H9 (cell line): ENCODE measurements around the gene ADAR. TPM values are rescaled to one million over a fixed set of nuclear protein-coding genes. Genes with fewer than 3 reads are reported as not detected.

Experiments used
- DNase-seq: peaks from one replicate; pipeline ENCODE4 v3.0.0-alpha.2; 2017
- H2AFZ ChIP-seq: one replicate; pipeline ENCODE4 v1.6.1; 2013; ENCODE audit warnings: mild to moderate bottlenecking, low read length, control low read depth, moderate library complexity
- H2AK5ac ChIP-seq: 2 replicates; pipeline ENCODE4 v1.6.1; 2013; ENCODE audit warnings: low read length, control low read depth, mixed read lengths; ENCODE audit not compliant: insufficient read length
- H2BK120ac ChIP-seq: one replicate; pipeline ENCODE4 v1.6.1; 2013; ENCODE audit warnings: low read depth, mild to moderate bottlenecking, low read length, control low read depth, inconsistent platforms; ENCODE audit not compliant: poor library complexity, severe bottlenecking
- H2BK12ac ChIP-seq: 2 replicates; pipeline ENCODE4 v1.6.1; 2013; ENCODE audit warnings: low read length, control low read depth, mixed read lengths, low read depth; ENCODE audit not compliant: insufficient read length
- H2BK15ac ChIP-seq: 2 replicates; pipeline ENCODE4 v1.6.1; 2013; ENCODE audit warnings: low read depth, low read length, control low read depth
- H2BK20ac ChIP-seq: one replicate; pipeline ENCODE4 v1.6.1; 2013; ENCODE audit warnings: low read depth, mild to moderate bottlenecking, low read length, control low read depth, inconsistent platforms; ENCODE audit not compliant: poor library complexity, severe bottlenecking
- H2BK5ac ChIP-seq: 2 replicates; pipeline ENCODE4 v1.6.1; 2013; ENCODE audit warnings: low read length, control low read depth, mixed read lengths; ENCODE audit not compliant: insufficient read length
- H3K14ac ChIP-seq: 2 replicates; pipeline ENCODE4 v1.6.1; 2013; ENCODE audit warnings: low read length, control low read depth; ENCODE audit not compliant: insufficient read depth
- H3K18ac ChIP-seq: 2 replicates; pipeline ENCODE4 v1.6.1; 2013; ENCODE audit warnings: low read depth, mild to moderate bottlenecking, mixed read lengths, low read length, control low read depth; ENCODE audit not compliant: insufficient read length
- H3K23ac ChIP-seq: 2 replicates; pipeline ENCODE4 v1.6.1; 2013; ENCODE audit warnings: low read length, control low read depth, mixed read lengths, low read depth; ENCODE audit not compliant: insufficient read length
- H3K23me2 ChIP-seq: 2 replicates; pipeline ENCODE4 v1.6.1; 2013; ENCODE audit warnings: low read depth, mild to moderate bottlenecking, mixed read lengths, low read length, control low read depth; ENCODE audit not compliant: insufficient read length, poor library complexity, severe bottlenecking
- H3K27ac ChIP-seq: 2 replicates; pipeline ENCODE4 v1.5.1; 2013; ENCODE audit warnings: low read length, control low read depth, mixed read lengths, low read depth; ENCODE audit not compliant: insufficient read length
- H3K27me3 ChIP-seq: 2 replicates; pipeline ENCODE4 v1.6.1; 2013; ENCODE audit warnings: low read length, control low read depth, inconsistent platforms; ENCODE audit not compliant: insufficient read depth
- H3K4ac ChIP-seq: 2 replicates; pipeline ENCODE4 v1.6.1; 2013; ENCODE audit warnings: low read depth, mild to moderate bottlenecking, control low read depth, inconsistent platforms, low read length, moderate library complexity
- H3K4me1 ChIP-seq: 2 replicates; pipeline ENCODE4 v1.6.1; 2013; ENCODE audit warnings: low read length, control low read depth, inconsistent platforms; ENCODE audit not compliant: insufficient read depth
- H3K4me2 ChIP-seq: 2 replicates; pipeline ENCODE4 v1.6.1; 2013; ENCODE audit warnings: low read length, control low read depth, mixed read lengths; ENCODE audit not compliant: insufficient read length, insufficient read depth
- H3K56ac ChIP-seq: 2 replicates; pipeline ENCODE4 v1.6.1; 2013; ENCODE audit warnings: low read depth, mild to moderate bottlenecking, mixed read lengths, low read length, control low read depth; ENCODE audit not compliant: insufficient read length
- H3K79me1 ChIP-seq: 2 replicates; pipeline ENCODE4 v1.6.1; 2013; ENCODE audit warnings: low read depth, mild to moderate bottlenecking, moderate library complexity, low read length, control low read depth, inconsistent platforms; ENCODE audit not compliant: insufficient read depth, poor library complexity, severe bottlenecking
- H3K79me2 ChIP-seq: 2 replicates; pipeline ENCODE4 v1.6.1; 2013; ENCODE audit warnings: low read length, control low read depth, inconsistent platforms; ENCODE audit not compliant: insufficient read depth
- H3K9ac ChIP-seq: 2 replicates; pipeline ENCODE4 v1.6.1; 2013; ENCODE audit warnings: low read length, control low read depth, mixed read lengths; ENCODE audit not compliant: insufficient read length; ENCODE audit errors: extremely low read depth
- H3K9me3 ChIP-seq: one replicate; pipeline ENCODE4 v1.6.1; 2013; ENCODE audit warnings: low read depth, low read length, inconsistent platforms; ENCODE audit not compliant: control insufficient read depth
- H3T11ph ChIP-seq: one replicate; pipeline ENCODE4 v1.6.1; 2013; ENCODE audit warnings: mild to moderate bottlenecking, low read length, control low read depth, inconsistent platforms
- H4K20me1 ChIP-seq: one replicate; pipeline ENCODE4 v1.6.1; 2013; ENCODE audit not compliant: control insufficient read depth, insufficient read length, insufficient read depth
- H4K5ac ChIP-seq: 2 replicates; pipeline ENCODE4 v1.6.1; 2013; ENCODE audit warnings: low read depth, mild to moderate bottlenecking, mixed read lengths, low read length, control low read depth; ENCODE audit not compliant: insufficient read length
- H4K8ac ChIP-seq: replicated peaks from 2 replicates; pipeline ENCODE4 v1.6.1; 2013; ENCODE audit warnings: low read length, control low read depth, mixed read lengths, low read depth; ENCODE audit not compliant: insufficient read length
- H4K91ac ChIP-seq: 2 replicates; pipeline ENCODE4 v1.6.1; 2013; ENCODE audit warnings: low read depth, mild to moderate bottlenecking, moderate library complexity, mixed read lengths, low read length, control low read depth; ENCODE audit not compliant: insufficient read length
- H3K27ac Mint-ChIP-seq, 3 experiments: 2 replicates in 2 of 3; 3 replicates in 1 of 3; pipeline ENCODE4 v1.8.0; 2020 to 2021; ENCODE audit warnings: mixed read lengths in 3 of 3, mild to moderate bottlenecking in 1 of 3, moderate library complexity in 1 of 3
- H3K27me3 Mint-ChIP-seq: 2 replicates; pipeline ENCODE4 v1.8.0; 2021; ENCODE audit warnings: low read depth, mild to moderate bottlenecking, moderate library complexity, mixed read lengths
- H3K36me3 Mint-ChIP-seq, 3 experiments: 2 replicates in 2 of 3; 3 replicates in 1 of 3; pipeline ENCODE4 v1.8.0; 2020 to 2021; ENCODE audit warnings: low read depth in 3 of 3, mixed read lengths in 3 of 3; ENCODE audit not compliant: insufficient read depth in 1 of 3
- H3K4me1 Mint-ChIP-seq, 2 experiments: 2 replicates each; pipeline ENCODE4 v1.8.0; 2020; ENCODE audit warnings: mixed read lengths in 2 of 2
- H3K4me3 Mint-ChIP-seq, 2 experiments: 2 replicates in 1 of 2; 3 replicates in 1 of 2; pipeline ENCODE4 v1.8.0; 2020 to 2021; ENCODE audit warnings: mild to moderate bottlenecking in 2 of 2, mixed read lengths in 2 of 2, moderate library complexity in 1 of 2
- H3K9me3 Mint-ChIP-seq, 2 experiments: 2 replicates in 1 of 2; 3 replicates in 1 of 2; pipeline ENCODE4 v1.8.0; 2020; ENCODE audit warnings: mild to moderate bottlenecking in 2 of 2, mixed read lengths in 2 of 2, moderate library complexity in 1 of 2
- CTCF ChIP-seq: fragments of 200-600 bp; sonication (generic); conservative IDR thresholded peaks from 3 replicates; pipeline ENCODE4 v1.8.0; 2021; ENCODE audit warnings: antibody characterized with exemption, mild to moderate bottlenecking
- WGBS: extraction: QIAGEN DNeasy Blood & Tissue Kit; methylation state at CpG from one replicate; pipeline ENCODE4 v1.1.7; 2013; ENCODE audit warnings: missing lambda C conversion rate, low lambda C conversion rate, mixed read lengths; ENCODE audit not compliant: insufficient read length; ENCODE audit errors: extremely low coverage; 5-methylcytosine and 5-hydroxymethylcytosine counted together
- total RNA-seq: library from RNA; stranded (reverse); gene quantifications from 2 replicates; pipeline ENCODE4 v1.2.1, GENCODE V29; 2021

ADAR gene
- total RNA-seq, 1 experiment from 2014 or later: 236 TPM

- H3K36me3 Mint-ChIP-seq: peaks cover 0 to 5% (median 5%) of the 10 kb centered on the region in 3 experiments; a peak in 3 of 7 replicates
- Histone ChIP-seq H3K56ac (no peak overlapping the region), H2BK20ac (no peak overlapping the region), H3T11ph (no peak overlapping the region), H3K27me3 (no peaks in the 10 kb centered on the region), H3K4ac (no peak overlapping the region), H3K4me1 (no peaks in the 10 kb centered on the region; the same call in 1 of the 2 replicates), H4K20me1 (no peaks in the 10 kb centered on the region), H3K27ac (no peak overlapping the region), H2AFZ (no peak overlapping the region), H3K23ac (no peak overlapping the region), H4K91ac (no peak overlapping the region), H3K18ac (no peak overlapping the region), H3K14ac (no peak overlapping the region; the same call in 1 of the 2 replicates), H3K9ac (no peak overlapping the region), H2BK5ac (no peak overlapping the region), H3K79me2 (no peaks in the 10 kb centered on the region), H3K23me2 (peaks cover 4% of the 10 kb centered on the region), H2AK5ac (no peak overlapping the region), H2BK15ac (no peak overlapping the region), H4K5ac (no peak overlapping the region), H2BK12ac (no peak overlapping the region), H2BK120ac (no peak overlapping the region), H3K9me3 (no peaks in the 10 kb centered on the region), H3K79me1 (no peaks in the 10 kb centered on the region), H4K8ac (no peak overlapping the region), H3K4me2 (no peak overlapping the region)
- no peak overlapping the region for H3K4me3 Mint-ChIP-seq
- WGBS: no CpG with 5 or more reads among the region's 10 CpGs
- TF ChIP-seq CTCF: no peak
- DNase-seq: no peak
- H3K9me3 Mint-ChIP-seq: no peaks in the 10 kb centered on the region
- no peak overlapping the region; a peak in 1 of 7 replicates for H3K27ac Mint-ChIP-seq
- H3K4me1 Mint-ChIP-seq: peaks cover 27 to 37% of the 10 kb centered on the region in 2 experiments
- peaks cover 6% of the 10 kb centered on the region for H3K27me3 Mint-ChIP-seq
Observed at GRCh38 chr1:154572468-154573167, 35.4 kb downstream of the ADAR start.
